Keratinocyte (primary cell): ENCODE measurements around the gene ZNF516. TPM values are rescaled to one million over a fixed set of nuclear protein-coding genes. Genes with fewer than 3 reads are reported as not detected.

ENCODE experiments used
- DNase-seq: peaks from one replicate; pipeline ENCODE4 v3.0.0-alpha.2; 2011; ENCODE audit warnings: low read depth, missing footprints, low spot score
- FAIRE-seq: peaks from 2 replicates; lab custom pipeline; 2011; peaks lifted over from hg19 to GRCh38; lab: Jason Lieb, UNC
- H2AFZ ChIP-seq: 2 replicates; pipeline ENCODE4 v1.6.0; 2012; ENCODE audit warnings: low read length, control low read depth, inconsistent platforms; ENCODE audit not compliant: control insufficient read depth
- H3K27ac ChIP-seq: 2 replicates; pipeline ENCODE4 v1.5.1; 2011; ENCODE audit warnings: low read length; ENCODE audit not compliant: control insufficient read depth, insufficient read depth
- H3K27me3 ChIP-seq: 3 replicates; pipeline ENCODE4 v1.6.0; 2011; ENCODE audit warnings: low read length; ENCODE audit not compliant: control insufficient read depth, insufficient read depth; ENCODE audit errors: extremely low read depth
- H3K36me3 ChIP-seq, 2 experiments: 2 replicates in 1 of 2; 3 replicates in 1 of 2; pipeline ENCODE4 v1.5.1; 2011; ENCODE audit warnings: low read length in 2 of 2, mild to moderate bottlenecking in 1 of 2; ENCODE audit not compliant: control insufficient read depth in 2 of 2, insufficient read depth in 2 of 2; ENCODE audit errors: extremely low read depth in 1 of 2
- H3K4me1 ChIP-seq: 3 replicates; pipeline ENCODE4 v1.5.1; 2011; ENCODE audit warnings: low read length; ENCODE audit not compliant: control insufficient read depth, insufficient read depth; ENCODE audit errors: extremely low read depth
- H3K4me2 ChIP-seq: 3 replicates; pipeline ENCODE4 v1.6.0; 2011; ENCODE audit warnings: low read depth, low read length; ENCODE audit not compliant: control insufficient read depth, insufficient read depth; ENCODE audit errors: extremely low read depth
- H3K4me3 ChIP-seq, 3 experiments: fragments of 200-600 bp in 1 of 3; sonication (generic) in 1 of 3; 2 replicates in 2 of 3; 3 replicates in 1 of 3; pipeline ENCODE4 v1.5.1; 2011 to 2016; ENCODE audit warnings: low read length in 3 of 3, mild to moderate bottlenecking in 3 of 3, control low read depth in 2 of 3, inconsistent platforms in 1 of 3, low read depth in 1 of 3, mixed read lengths in 1 of 3, mixed run types in 1 of 3, moderate library complexity in 1 of 3; ENCODE audit not compliant: control insufficient read depth in 2 of 3, insufficient read depth in 2 of 3; ENCODE audit errors: extremely low read depth in 1 of 3
- H3K79me2 ChIP-seq: 2 replicates; pipeline ENCODE4 v1.6.0; 2012; ENCODE audit warnings: low read length; ENCODE audit not compliant: control insufficient read depth, insufficient read depth
- H3K9ac ChIP-seq: 3 replicates; pipeline ENCODE4 v1.6.0; 2011; ENCODE audit warnings: low read length; ENCODE audit not compliant: control insufficient read depth, insufficient read depth; ENCODE audit errors: extremely low read depth
- H3K9me1 ChIP-seq: 3 replicates; pipeline ENCODE4 v1.6.0; 2011; ENCODE audit warnings: low read length; ENCODE audit not compliant: control insufficient read depth, insufficient read depth; ENCODE audit errors: extremely low read depth
- H3K9me3 ChIP-seq: 2 replicates; pipeline ENCODE4 v1.5.1; 2012; ENCODE audit warnings: low read depth, low read length; ENCODE audit not compliant: control insufficient read depth
- H4K20me1 ChIP-seq: 3 replicates; pipeline ENCODE4 v1.6.0; 2011; ENCODE audit warnings: low read length; ENCODE audit not compliant: control insufficient read depth, insufficient read depth; ENCODE audit errors: extremely low read depth
- EZH2 ChIP-seq: IDR thresholded peaks from one replicate; pipeline ENCODE4 v1.6.1; 2012; ENCODE audit warnings: inconsistent platforms, mild to moderate bottlenecking, low read length, moderate library complexity
- dilution Hi-C: fragments of 300-500 bp; cut with MboI; formaldehyde crosslinking; loops from one replicate; pipeline ENCODE4 v1.7.0; 2020; ENCODE audit warnings: low sequenced_read_pairs; ENCODE audit not compliant: extremely low pct_ligation_motif_present
- polyA plus RNA-seq, 5 experiments: library from polyadenylated mRNA; depleted of rRNA in 3 of 5; stranded (reverse) in 3 of 5; stranded (forward) in 1 of 5; unstranded in 1 of 5; fragments of >200 nt; gene quantifications; 1 replicate in 1 of 5; 2 replicates in 3 of 5; 3 replicates in 1 of 5; pipeline versions ENCODE4 v1.2.1 to v1.2.3, GENCODE V29; 2011 to 2012; ENCODE audit warnings: missing spikeins in 2 of 5, low read depth in 1 of 5, low replicate concordance in 1 of 5
- TF ChIP-seq, protein P1 (sequence below), 3 experiments: IDR thresholded peaks in 1 of 3; conservative IDR thresholded peaks in 1 of 3; optimal IDR thresholded peaks in 1 of 3; 2 replicates in 2 of 3; 3 replicates in 1 of 3; pipeline versions ENCODE3 to v1.5.1; 2011; ENCODE audit warnings: low read length in 3 of 3, mild to moderate bottlenecking in 3 of 3, moderate library complexity in 2 of 3, control low read depth in 1 of 3, inconsistent platforms in 1 of 3; ENCODE audit not compliant: insufficient read depth in 2 of 3; ENCODE audit errors: extremely low read depth in 1 of 3

Gene ZNF516
- polyA plus RNA-seq, 1 donor (not counting 4 experiments of a cell fraction or from before 2014, with no cell fraction given): 9.3 TPM

DNA sequence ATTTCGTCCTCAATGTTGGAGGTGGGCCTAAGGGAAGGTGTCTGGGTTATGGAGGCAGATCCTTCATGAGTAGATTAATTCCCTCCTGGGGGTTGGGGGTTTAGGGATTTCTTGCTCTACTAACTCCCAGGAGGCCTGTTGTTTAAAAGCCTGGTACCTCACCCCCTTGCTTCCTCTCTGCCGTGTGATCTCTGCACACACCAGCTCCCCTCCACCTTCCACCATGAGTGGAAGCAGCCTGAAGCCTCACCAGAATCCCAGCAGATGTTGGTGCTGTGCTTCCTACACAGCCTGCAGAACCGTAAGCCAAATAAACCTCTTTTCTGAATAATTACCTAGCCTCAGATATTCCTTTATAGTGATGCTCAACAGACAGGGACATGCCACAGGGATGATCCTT, 141.5 kb downstream of the ZNF516 start:
- DNase-seq (no peak), FAIRE-seq (no peak)
- no peaks in the 10 kb centered on the region for H3K9me1 ChIP-seq
- no peak overlapping the region for H3K4me2 ChIP-seq
- peaks cover 3 to 7% of the 10 kb centered on the region in 2 experiments for H3K36me3 ChIP-seq
- H3K27me3 ChIP-seq: no peaks in the 10 kb centered on the region
- H2AFZ ChIP-seq: no peak overlapping the region
- H3K9ac ChIP-seq: no peak overlapping the region
- H3K9me3 ChIP-seq: peaks cover 2% of the 10 kb centered on the region
- no peak overlapping the region for H3K27ac ChIP-seq
- no peak for TF ChIP-seq EZH2
- TF ChIP-seq, protein P1, sequence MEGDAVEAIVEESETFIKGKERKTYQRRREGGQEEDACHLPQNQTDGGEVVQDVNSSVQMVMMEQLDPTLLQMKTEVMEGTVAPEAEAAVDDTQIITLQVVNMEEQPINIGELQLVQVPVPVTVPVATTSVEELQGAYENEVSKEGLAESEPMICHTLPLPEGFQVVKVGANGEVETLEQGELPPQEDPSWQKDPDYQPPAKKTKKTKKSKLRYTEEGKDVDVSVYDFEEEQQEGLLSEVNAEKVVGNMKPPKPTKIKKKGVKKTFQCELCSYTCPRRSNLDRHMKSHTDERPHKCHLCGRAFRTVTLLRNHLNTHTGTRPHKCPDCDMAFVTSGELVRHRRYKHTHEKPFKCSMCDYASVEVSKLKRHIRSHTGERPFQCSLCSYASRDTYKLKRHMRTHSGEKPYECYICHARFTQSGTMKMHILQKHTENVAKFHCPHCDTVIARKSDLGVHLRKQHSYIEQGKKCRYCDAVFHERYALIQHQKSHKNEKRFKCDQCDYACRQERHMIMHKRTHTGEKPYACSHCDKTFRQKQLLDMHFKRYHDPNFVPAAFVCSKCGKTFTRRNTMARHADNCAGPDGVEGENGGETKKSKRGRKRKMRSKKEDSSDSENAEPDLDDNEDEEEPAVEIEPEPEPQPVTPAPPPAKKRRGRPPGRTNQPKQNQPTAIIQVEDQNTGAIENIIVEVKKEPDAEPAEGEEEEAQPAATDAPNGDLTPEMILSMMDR (optimal IDR thresholded peaks at IDR 0.05 in 1 of 3, IDR thresholded peaks at IDR 0.05 in 1 of 3, conservative IDR thresholded peaks at IDR 0.05 in 1 of 3; ENCODE audit: extremely low read depth in 1 of 3, insufficient read depth in 2 of 3, low read length in 3 of 3): no peak
- dilution Hi-C loops: no loop called here
- no peaks in the 10 kb centered on the region for H4K20me1 ChIP-seq
- peaks cover 9% of the 10 kb centered on the region for H3K4me1 ChIP-seq
- no peak overlapping the region for H3K4me3 ChIP-seq
- H3K79me2 ChIP-seq: no peaks in the 10 kb centered on the region

DNA sequence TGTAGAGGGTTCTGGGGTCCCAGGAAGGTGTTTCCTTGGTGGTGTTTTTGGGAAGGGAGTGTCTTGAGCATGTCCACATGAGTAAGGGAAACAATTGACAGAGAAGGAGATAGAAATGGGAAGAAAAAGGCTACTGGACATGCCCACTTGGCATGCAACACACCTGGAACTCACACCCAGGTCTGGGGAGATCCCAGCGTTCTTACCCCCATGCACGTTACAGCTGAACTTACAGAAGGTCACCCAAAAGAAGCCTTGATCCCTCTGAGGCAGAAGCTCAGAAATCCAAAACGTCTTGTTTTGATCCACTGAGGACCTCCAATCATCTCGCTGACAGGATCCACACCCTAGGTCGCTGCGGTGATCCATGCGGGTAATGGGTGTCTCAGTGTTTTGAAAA, 142.0 kb downstream of the ZNF516 start:
- no peak for DNase-seq
- no peak for FAIRE-seq
- no peak for TF ChIP-seq EZH2
- TF ChIP-seq, protein P1 (optimal IDR thresholded peaks at IDR 0.05 in 1 of 3, IDR thresholded peaks at IDR 0.05 in 1 of 3, conservative IDR thresholded peaks at IDR 0.05 in 1 of 3; ENCODE audit: extremely low read depth in 1 of 3, insufficient read depth in 2 of 3, low read length in 3 of 3): no peak
- no peaks in the 10 kb centered on the region for H3K79me2 ChIP-seq
- H3K9ac ChIP-seq: no peak overlapping the region
- no peak overlapping the region for H3K4me3 ChIP-seq
- H3K27ac ChIP-seq: no peak overlapping the region
- no peak overlapping the region for H3K4me2 ChIP-seq
- dilution Hi-C loops: no loop called here
- H3K9me1 ChIP-seq: no peaks in the 10 kb centered on the region
- H2AFZ ChIP-seq: no peak overlapping the region
- peaks cover 1% of the 10 kb centered on the region for H3K27me3 ChIP-seq
- peaks cover 9% of the 10 kb centered on the region for H3K4me1 ChIP-seq
- peaks cover 2% of the 10 kb centered on the region for H3K9me3 ChIP-seq
- no peaks in the 10 kb centered on the region for H4K20me1 ChIP-seq
- H3K36me3 ChIP-seq: peaks cover 0 to 7% of the 10 kb centered on the region in 2 experiments
